Measurements from ENCODE around the gene ARMC7. TPM values are rescaled to one million over a fixed set of nuclear protein-coding genes. Genes with fewer than 3 reads are reported as not detected.

ARMC7 gene
- total and polyA plus RNA-seq, 2 of the 13 experiments (the other 11 are each of a cell fraction or from before 2014, with no cell fraction given) = 3.9 to 4.2 TPM

DNA sequence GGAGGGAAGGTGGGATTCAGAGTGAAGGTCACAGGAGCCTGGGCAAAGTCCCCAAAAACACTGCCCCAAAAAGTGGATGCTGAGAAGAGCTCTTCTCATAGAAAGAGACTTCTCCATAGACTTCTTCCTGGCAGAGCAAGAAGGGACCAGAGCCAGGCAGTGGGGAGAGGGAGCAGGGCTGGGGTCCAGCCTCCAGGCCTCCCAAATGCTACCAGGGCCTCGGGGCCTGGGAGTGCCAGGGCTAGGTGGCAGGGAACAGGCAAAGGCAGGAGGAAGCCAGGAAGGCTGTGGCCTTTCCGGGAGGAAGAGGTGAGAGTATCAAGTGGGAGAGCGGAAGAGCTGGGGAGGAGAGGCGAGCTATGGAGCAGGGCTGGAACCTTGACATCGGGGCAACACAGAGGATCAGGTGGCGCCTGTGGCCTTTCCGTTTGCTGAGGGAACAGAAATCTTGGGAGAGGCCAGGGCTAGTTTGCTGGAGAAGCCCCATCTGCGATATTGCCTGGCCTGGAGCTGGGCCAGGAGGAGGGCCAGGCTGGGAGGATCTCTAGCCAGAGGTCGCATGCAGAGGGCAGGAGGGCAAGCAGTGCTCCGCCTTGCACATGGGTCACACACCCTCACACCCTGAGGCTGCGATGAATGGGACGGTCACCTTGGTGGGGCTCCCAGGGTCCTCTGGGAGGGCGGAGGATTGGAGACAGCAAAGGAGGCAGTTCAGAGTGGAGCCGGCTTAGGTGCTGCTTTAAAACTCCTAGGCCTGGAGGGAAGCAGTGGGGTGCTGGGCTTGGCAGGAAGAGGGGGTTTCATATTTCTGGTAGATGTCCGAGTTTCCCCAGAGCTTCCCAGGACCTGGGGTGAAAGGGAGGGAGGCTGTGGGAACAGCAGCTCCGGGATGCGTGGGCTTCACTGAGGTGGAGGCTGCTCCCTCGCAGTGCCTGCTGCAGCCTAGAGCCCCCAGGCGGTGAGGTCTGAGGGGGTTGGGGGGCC lies 18.6 kb upstream of the ARMC7 start (continued):
- TF ChIP-seq ZNF704 (CRISPR knock-in tag; IDR thresholded peaks at IDR 0.05; ENCODE audit: borderline replicate concordance) (no peak), NFE2L2 (IDR thresholded peaks at IDR 0.05; ENCODE audit: low read length) (no peak), ZNF792 (CRISPR knock-in tag; IDR thresholded peaks at IDR 0.05) (peak; percentile 71; the same call in 1 of the 2 replicates), TMF1 (CRISPR knock-in tag; IDR thresholded peaks at IDR 0.05; ENCODE audit: low read depth) (0 out of 2 replicates have a peak, but pooled peaks have one; percentile 19), REPIN1 (CRISPR knock-in tag; IDR thresholded peaks at IDR 0.05; ENCODE audit: borderline replicate concordance, low read depth) (peak; percentile 69; the same call in 1 of the 2 replicates), MAZ (IDR thresholded peaks at IDR 0.05; ENCODE audit: borderline replicate concordance, low read depth, low read length) (0 out of 2 replicates have a peak, but pooled peaks have one; percentile 19), MAZ (CRISPR knock-in tag; IDR thresholded peaks at IDR 0.05; ENCODE audit: low read depth) (peak; percentile 65), ZNF749 (CRISPR knock-in tag; IDR thresholded peaks at IDR 0.05; ENCODE audit: borderline replicate concordance) (no peak; the same call in 1 of the 2 replicates), ZNF558 (CRISPR knock-in tag; IDR thresholded peaks at IDR 0.05; ENCODE audit: borderline replicate concordance) (no peak), NONO (IDR thresholded peaks at IDR 0.05) (no peak), NONO (CRISPR knock-in tag; conservative IDR thresholded peaks at IDR 0.05) (peak; percentile 83), NR2C2 (CRISPR knock-in tag; IDR thresholded peaks at IDR 0.05; ENCODE audit: borderline replicate concordance) (peak; percentile 81; the same call in 1 of the 2 replicates), TBX2 (CRISPR knock-in tag; IDR thresholded peaks at IDR 0.05; ENCODE audit: borderline replicate concordance) (peak; percentile 94), ZBTB33 (CRISPR knock-in tag; IDR thresholded peaks at IDR 0.05) (no peak), SNAI1 (CRISPR knock-in tag; IDR thresholded peaks at IDR 0.05; ENCODE audit: borderline replicate concordance) (no peak), SNRNP70 (IDR thresholded peaks at IDR 0.05; ENCODE audit: low read depth, low read length) (no peak)
- TF ChIP-seq, protein P1, sequence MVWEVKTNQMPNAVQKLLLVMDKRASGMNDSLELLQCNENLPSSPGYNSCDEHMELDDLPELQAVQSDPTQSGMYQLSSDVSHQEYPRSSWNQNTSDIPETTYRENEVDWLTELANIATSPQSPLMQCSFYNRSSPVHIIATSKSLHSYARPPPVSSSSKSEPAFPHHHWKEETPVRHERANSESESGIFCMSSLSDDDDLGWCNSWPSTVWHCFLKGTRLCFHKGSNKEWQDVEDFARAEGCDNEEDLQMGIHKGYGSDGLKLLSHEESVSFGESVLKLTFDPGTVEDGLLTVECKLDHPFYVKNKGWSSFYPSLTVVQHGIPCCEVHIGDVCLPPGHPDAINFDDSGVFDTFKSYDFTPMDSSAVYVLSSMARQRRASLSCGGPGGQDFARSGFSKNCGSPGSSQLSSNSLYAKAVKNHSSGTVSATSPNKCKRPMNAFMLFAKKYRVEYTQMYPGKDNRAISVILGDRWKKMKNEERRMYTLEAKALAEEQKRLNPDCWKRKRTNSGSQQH (CRISPR knock-in tag; IDR thresholded peaks at IDR 0.05; ENCODE audit: low read depth) = 0 out of 2 replicates have a peak, but pooled peaks have one; percentile 20
- TF ChIP-seq, protein P2, sequence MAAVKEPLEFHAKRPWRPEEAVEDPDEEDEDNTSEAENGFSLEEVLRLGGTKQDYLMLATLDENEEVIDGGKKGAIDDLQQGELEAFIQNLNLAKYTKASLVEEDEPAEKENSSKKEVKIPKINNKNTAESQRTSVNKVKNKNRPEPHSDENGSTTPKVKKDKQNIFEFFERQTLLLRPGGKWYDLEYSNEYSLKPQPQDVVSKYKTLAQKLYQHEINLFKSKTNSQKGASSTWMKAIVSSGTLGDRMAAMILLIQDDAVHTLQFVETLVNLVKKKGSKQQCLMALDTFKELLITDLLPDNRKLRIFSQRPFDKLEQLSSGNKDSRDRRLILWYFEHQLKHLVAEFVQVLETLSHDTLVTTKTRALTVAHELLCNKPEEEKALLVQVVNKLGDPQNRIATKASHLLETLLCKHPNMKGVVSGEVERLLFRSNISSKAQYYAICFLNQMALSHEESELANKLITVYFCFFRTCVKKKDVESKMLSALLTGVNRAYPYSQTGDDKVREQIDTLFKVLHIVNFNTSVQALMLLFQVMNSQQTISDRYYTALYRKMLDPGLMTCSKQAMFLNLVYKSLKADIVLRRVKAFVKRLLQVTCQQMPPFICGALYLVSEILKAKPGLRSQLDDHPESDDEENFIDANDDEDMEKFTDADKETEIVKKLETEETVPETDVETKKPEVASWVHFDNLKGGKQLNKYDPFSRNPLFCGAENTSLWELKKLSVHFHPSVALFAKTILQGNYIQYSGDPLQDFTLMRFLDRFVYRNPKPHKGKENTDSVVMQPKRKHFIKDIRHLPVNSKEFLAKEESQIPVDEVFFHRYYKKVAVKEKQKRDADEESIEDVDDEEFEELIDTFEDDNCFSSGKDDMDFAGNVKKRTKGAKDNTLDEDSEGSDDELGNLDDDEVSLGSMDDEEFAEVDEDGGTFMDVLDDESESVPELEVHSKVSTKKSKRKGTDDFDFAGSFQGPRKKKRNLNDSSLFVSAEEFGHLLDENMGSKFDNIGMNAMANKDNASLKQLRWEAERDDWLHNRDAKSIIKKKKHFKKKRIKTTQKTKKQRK (IDR thresholded peaks at IDR 0.05; ENCODE audit: low read length) = no peak
